HCT116 (cell line): Measurements from ENCODE around the gene C11orf21. TPM values are rescaled to one million over a fixed set of nuclear protein-coding genes. Genes with fewer than 3 reads are reported as not detected.

ENCODE experiments used
- ATAC-seq: fragments of 200-7000 bp; cut with Tn5 transposase; 2 replicates; pipeline ENCODE4 v1.9.1; 2020; ENCODE audit warnings: mild to moderate bottlenecking, moderate library complexity
- BruUV-seq: library from RNA; stranded (reverse); fragments of 400-500 nt; replicated peaks from 2 replicates; lab custom pipeline; 2021; lab: Mats Ljungman, UMichigan
- CTCF ChIA-PET: fragments of 300-600 bp; sonication (Branson Sonifier 250); formaldehyde crosslinking; loops from one replicate; lab custom pipeline; 2021; ENCODE audit warnings: antibody characterized with exemption; lab: Charles Lee
- POLR2A ChIA-PET: fragments of 300-600, 350-600 bp; sonication (Branson Sonifier 250); formaldehyde crosslinking; loops from one replicate; lab custom pipeline; 2021; ENCODE audit warnings: antibody characterized with exemption; lab: Charles Lee
- RAD21 ChIA-PET, 2 experiments: fragments of 300-600 bp; sonication (Branson Sonifier 250); formaldehyde crosslinking; loops; one replicate each; lab custom pipeline; 2023; ENCODE audit warnings: low total read pairs in 2 of 2; ENCODE audit not compliant: uncharacterized antibody in 2 of 2, unreplicated experiment in 2 of 2, low non-redundant PET in 1 of 2; lab: Charles Lee
- DNase-seq: peaks from one replicate; pipeline ENCODE4 v3.0.0-alpha.2; 2010; ENCODE audit warnings: low read depth, low spot score
- H2AFZ ChIP-seq: fragments of 200-600 bp; shearing (Covaris generic), sonication (generic); 2 replicates; pipeline ENCODE4 v1.6.1; 2017; ENCODE audit warnings: low read depth, mixed run types, mixed read lengths, antibody characterized with exemption, low read length; ENCODE audit not compliant: poor library complexity, severe bottlenecking
- H3K27ac ChIP-seq: 2 replicates; pipeline ENCODE4 v1.5.1; 2012; ENCODE audit warnings: low read depth, low read length
- H3K27me3 ChIP-seq: fragments of 200-600 bp; sonication (generic); 2 replicates; pipeline ENCODE4 v1.6.1; 2016; ENCODE audit warnings: mixed run types, low read length, mixed read lengths; ENCODE audit not compliant: insufficient read depth
- H3K36me3 ChIP-seq, 2 experiments: fragments of 200-500 bp in 1 of 2; fragments of 200-600 bp in 1 of 2; sonication (Bioruptor generic) in 1 of 2; sonication (generic) in 1 of 2; 2 replicates each; pipeline versions ENCODE4 v1.5.1 to v1.6.1; 2014 to 2016; ENCODE audit warnings: low read length in 2 of 2, inconsistent platforms in 1 of 2, mixed read lengths in 1 of 2, mixed run types in 1 of 2; ENCODE audit not compliant: insufficient read depth in 2 of 2, control insufficient read depth in 1 of 2
- H3K4me1 ChIP-seq, 2 experiments: fragments of 200-600 bp in 1 of 2; sonication (generic) in 1 of 2; 2 replicates each; pipeline versions ENCODE4 v1.5.1 to v1.6.1; 2012 to 2017; ENCODE audit warnings: low read length in 2 of 2, inconsistent platforms in 1 of 2, mild to moderate bottlenecking in 1 of 2, mixed read lengths in 1 of 2, mixed run types in 1 of 2, moderate library complexity in 1 of 2; ENCODE audit not compliant: insufficient read depth in 2 of 2, control insufficient read depth in 1 of 2
- H3K4me2 ChIP-seq: fragments of 200-600 bp; sonication (generic); 2 replicates; pipeline ENCODE4 v1.6.1; 2017; ENCODE audit warnings: mixed run types, low read length, mixed read lengths
- H3K4me3 ChIP-seq, 2 experiments: fragments of 200-600 bp in 1 of 2; sonication (generic) in 1 of 2; replicated peaks in 1 of 2; 2 replicates each; pipeline ENCODE4 v1.5.1; 2011 to 2016; ENCODE audit warnings: low read length in 2 of 2, control low read depth in 1 of 2, low read depth in 1 of 2, mild to moderate bottlenecking in 1 of 2, mixed read lengths in 1 of 2, mixed run types in 1 of 2
- H3K79me2 ChIP-seq: fragments of 200-600 bp; sonication (generic); 2 replicates; pipeline ENCODE4 v1.6.1; 2017; ENCODE audit warnings: mild to moderate bottlenecking, mixed run types, low read length, moderate library complexity, mixed read lengths; ENCODE audit not compliant: insufficient read depth
- H3K9ac ChIP-seq: fragments of 200-600 bp; sonication (generic); 2 replicates; pipeline ENCODE4 v1.6.1; 2016; ENCODE audit warnings: low read length, mixed read lengths
- H3K9me2 ChIP-seq: fragments of 200-600 bp; sonication (generic), shearing (Covaris generic); 2 replicates; pipeline ENCODE4 v1.6.1; 2017; ENCODE audit warnings: mixed run types, mild to moderate bottlenecking, moderate library complexity; ENCODE audit not compliant: insufficient read depth
- H3K9me3 ChIP-seq, 2 experiments: fragments of 200-500 bp in 1 of 2; fragments of 200-600 bp in 1 of 2; sonication (Bioruptor generic) in 1 of 2; sonication (generic) in 1 of 2; 2 replicates each; pipeline ENCODE4 v1.6.1; 2014 to 2017; ENCODE audit warnings: low read length in 2 of 2, mixed read lengths in 2 of 2, inconsistent platforms in 1 of 2, low read depth in 1 of 2, mild to moderate bottlenecking in 1 of 2, mixed run types in 1 of 2, moderate library complexity in 1 of 2; ENCODE audit not compliant: control insufficient read depth in 1 of 2, insufficient read depth in 1 of 2
- H4K20me1 ChIP-seq: fragments of 200-600 bp; sonication (generic), shearing (Covaris generic); 2 replicates; pipeline ENCODE4 v1.6.1; 2017; ENCODE audit warnings: mixed run types, mild to moderate bottlenecking, moderate library complexity; ENCODE audit not compliant: insufficient read depth
- CEBPB ChIP-seq: IDR thresholded peaks from 2 replicates; pipeline ENCODE4 v1.6.1; 2012; ENCODE audit warnings: low read depth
- SRF ChIP-seq: IDR thresholded peaks from 2 replicates; pipeline ENCODE4 v1.6.1; 2012; ENCODE audit warnings: low read depth
- YY1 ChIP-seq: IDR thresholded peaks from 2 replicates; pipeline ENCODE4 v1.6.1; 2011; ENCODE audit warnings: low read length, low read depth, moderate library complexity, mild to moderate bottlenecking; ENCODE audit not compliant: insufficient replicate concordance; ENCODE audit errors: extremely low read depth
- ZFX ChIP-seq: fragments of 450-650 bp; IDR thresholded peaks from 2 replicates; pipeline ENCODE4 v1.6.1; 2017
- intact Hi-C: fragments of 100-400 bp; cut with micrococcal nuclease; formaldehyde crosslinking; loops from 2 replicates; pipeline ENCODE4 v1.10.0; 2022
- total RNA-seq: library from RNA; stranded (reverse); gene quantifications from one replicate; pipeline ENCODE4 v1.2.1, GENCODE V29; 2021; ENCODE audit not compliant: unreplicated experiment
- TF ChIP-seq, protein P1 (sequence below): IDR thresholded peaks from 2 replicates; pipeline ENCODE4 v1.6.1; 2011; ENCODE audit warnings: mild to moderate bottlenecking, low read length, moderate library complexity; ENCODE audit not compliant: insufficient replicate concordance; ENCODE audit errors: extremely low read depth

C11orf21 gene
- total RNA-seq, 1 experiment from 2014 or later: not detected

DNA sequence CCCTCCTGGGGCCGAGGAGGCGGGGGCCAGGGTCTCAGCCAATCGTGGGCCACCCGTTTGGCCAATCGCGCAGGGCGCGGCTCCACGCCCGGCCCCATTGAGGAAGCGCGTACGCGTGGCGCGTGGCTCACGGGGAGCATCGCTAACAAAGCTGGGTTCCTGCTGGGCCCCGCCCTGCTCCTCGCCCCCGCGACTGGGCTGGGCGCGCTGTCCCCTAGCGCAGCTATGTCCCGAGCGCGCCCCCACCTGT is 30.7 kb downstream of the C11orf21 start (continued):
- TF ChIP-seq, protein P1, sequence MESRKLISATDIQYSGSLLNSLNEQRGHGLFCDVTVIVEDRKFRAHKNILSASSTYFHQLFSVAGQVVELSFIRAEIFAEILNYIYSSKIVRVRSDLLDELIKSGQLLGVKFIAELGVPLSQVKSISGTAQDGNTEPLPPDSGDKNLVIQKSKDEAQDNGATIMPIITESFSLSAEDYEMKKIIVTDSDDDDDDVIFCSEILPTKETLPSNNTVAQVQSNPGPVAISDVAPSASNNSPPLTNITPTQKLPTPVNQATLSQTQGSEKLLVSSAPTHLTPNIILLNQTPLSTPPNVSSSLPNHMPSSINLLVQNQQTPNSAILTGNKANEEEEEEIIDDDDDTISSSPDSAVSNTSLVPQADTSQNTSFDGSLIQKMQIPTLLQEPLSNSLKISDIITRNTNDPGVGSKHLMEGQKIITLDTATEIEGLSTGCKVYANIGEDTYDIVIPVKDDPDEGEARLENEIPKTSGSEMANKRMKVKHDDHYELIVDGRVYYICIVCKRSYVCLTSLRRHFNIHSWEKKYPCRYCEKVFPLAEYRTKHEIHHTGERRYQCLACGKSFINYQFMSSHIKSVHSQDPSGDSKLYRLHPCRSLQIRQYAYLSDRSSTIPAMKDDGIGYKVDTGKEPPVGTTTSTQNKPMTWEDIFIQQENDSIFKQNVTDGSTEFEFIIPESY: no peak
- TF ChIP-seq ZFX: no peak
- TF ChIP-seq, all 23 proteins: peak for 0

DNA sequence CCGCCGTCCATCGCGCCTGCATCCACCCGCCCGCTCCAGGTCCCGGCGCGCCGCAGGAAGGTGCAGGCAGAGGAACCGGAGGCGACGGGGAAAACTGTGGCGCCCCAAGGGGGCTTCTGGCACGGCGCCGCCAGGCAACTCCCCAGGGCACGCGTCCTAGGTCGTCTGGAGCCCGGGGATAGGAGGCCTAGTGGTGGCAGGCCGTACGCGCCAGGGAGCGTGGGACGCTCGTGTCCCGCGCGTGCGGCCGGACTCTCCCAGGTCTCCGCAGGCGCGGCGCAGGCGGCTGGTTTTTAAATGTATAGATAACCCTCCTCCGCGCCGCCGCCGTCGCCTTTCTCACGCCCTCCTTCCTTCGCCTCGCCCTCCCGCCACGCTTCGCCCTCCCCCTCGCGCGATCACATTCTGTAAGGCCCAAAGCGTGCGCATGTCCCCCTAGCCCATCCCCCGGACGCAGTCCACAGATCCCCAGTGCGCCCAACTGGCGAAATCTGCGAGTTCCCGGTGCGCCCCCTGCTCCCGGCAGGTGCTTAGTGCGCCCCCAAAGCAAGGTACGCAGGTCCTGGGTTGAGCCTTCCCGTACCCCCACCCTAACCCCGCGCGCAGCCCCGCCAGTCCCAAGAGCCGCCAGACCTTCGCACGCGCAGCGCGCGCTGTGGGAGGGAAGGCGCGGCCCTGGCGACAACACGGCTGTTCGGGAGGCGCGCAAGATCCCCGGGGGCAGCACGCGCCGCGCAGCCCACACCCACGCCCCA is 31.2 kb downstream of the C11orf21 start, which contains the start of gene ASCL2:
Gene ASCL2, minus strand, starts transcription at position 267 of the 755 bp plus-strand sequence. Its CDS starts 256 bp downstream, at position 11.
- Histone ChIP-seq H2AFZ (no peak within 1 kb of the TSS), H3K4me3 (peak within 1 kb of the TSS; percentile 38 to 56), H3K27me3 (no peaks in the 10 kb centered on the region), H3K4me1 (peaks cover 0 to 12% of the 10 kb centered on the region in 2 experiments; a peak in 2 of 4 replicates), H3K9me2 (no peaks in the 10 kb centered on the region), H3K36me3 (no peaks in the 10 kb centered on the region), H3K4me2 (peak within 1 kb of the TSS; percentile 69), H3K9ac (peak within 1 kb of the TSS; percentile 48), H3K9me3 (no peaks in the 10 kb centered on the region), H3K79me2 (no peaks in the 10 kb centered on the region), H3K27ac (no peak within 1 kb of the TSS; the same call in 1 of the 2 replicates), H4K20me1 (no peaks in the 10 kb centered on the region)
- TF ChIP-seq SRF: no peak
- no peak for TF ChIP-seq CEBPB
- TF ChIP-seq YY1: no peak
- CTCF ChIA-PET: no interaction called here
- BruUV-seq: no TSS peak
- POLR2A ChIA-PET: no interaction called here
- RAD21 ChIA-PET: no interaction called here
- intact Hi-C loops: no loop called here
- DNase-seq (no peak), ATAC-seq (no peak)
